Measurements from ENCODE around the gene GABBR1.

The GABBR1 gene

GRCh38 chr6:29624520-29624961 lies 8.4 kb downstream of the GABBR1 start:
- Histone ChIP-seq H3K27ac (ENCODE audit: poor library complexity, severe bottlenecking) (no peak overlapping the region), H3K36me3 (ENCODE audit: low read depth) (peaks cover 33% of the 10 kb centered on the region)
- ATAC-seq (ENCODE audit: low read depth): no peak

GRCh38 chr6:29620630-29621029 lies 12.4 kb downstream of the GABBR1 start:
- TF ChIP-seq, protein P1, sequence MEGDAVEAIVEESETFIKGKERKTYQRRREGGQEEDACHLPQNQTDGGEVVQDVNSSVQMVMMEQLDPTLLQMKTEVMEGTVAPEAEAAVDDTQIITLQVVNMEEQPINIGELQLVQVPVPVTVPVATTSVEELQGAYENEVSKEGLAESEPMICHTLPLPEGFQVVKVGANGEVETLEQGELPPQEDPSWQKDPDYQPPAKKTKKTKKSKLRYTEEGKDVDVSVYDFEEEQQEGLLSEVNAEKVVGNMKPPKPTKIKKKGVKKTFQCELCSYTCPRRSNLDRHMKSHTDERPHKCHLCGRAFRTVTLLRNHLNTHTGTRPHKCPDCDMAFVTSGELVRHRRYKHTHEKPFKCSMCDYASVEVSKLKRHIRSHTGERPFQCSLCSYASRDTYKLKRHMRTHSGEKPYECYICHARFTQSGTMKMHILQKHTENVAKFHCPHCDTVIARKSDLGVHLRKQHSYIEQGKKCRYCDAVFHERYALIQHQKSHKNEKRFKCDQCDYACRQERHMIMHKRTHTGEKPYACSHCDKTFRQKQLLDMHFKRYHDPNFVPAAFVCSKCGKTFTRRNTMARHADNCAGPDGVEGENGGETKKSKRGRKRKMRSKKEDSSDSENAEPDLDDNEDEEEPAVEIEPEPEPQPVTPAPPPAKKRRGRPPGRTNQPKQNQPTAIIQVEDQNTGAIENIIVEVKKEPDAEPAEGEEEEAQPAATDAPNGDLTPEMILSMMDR (IDR thresholded peaks at IDR 0.05; ENCODE audit: poor library complexity, severe bottlenecking): no peak
- H3K36me3 ChIP-seq (ENCODE audit: low read depth): peaks cover 57% of the 10 kb centered on the region
- H3K27ac ChIP-seq (ENCODE audit: poor library complexity, severe bottlenecking): no peak overlapping the region
- no peak for ATAC-seq (ENCODE audit: low read depth)
- H3K9me3 ChIP-seq (ENCODE audit: severe bottlenecking): no peaks in the 10 kb centered on the region
- no peaks in the 10 kb centered on the region for H3K27me3 ChIP-seq (ENCODE audit: insufficient read depth, poor library complexity, severe bottlenecking)
- H3K4me3 ChIP-seq (ENCODE audit: severe bottlenecking): no peak overlapping the region
- H3K4me1 ChIP-seq (ENCODE audit: insufficient read depth, poor library complexity, severe bottlenecking): no peaks in the 10 kb centered on the region
- no peak for DNase-seq (ENCODE audit: low spot score)

More at GRCh38 chr6:29624520-29624961, 8.4 kb downstream of the GABBR1 start:
- H3K4me1 ChIP-seq (ENCODE audit: insufficient read depth, poor library complexity, severe bottlenecking): peaks cover 3% of the 10 kb centered on the region
- H3K4me3 ChIP-seq (ENCODE audit: severe bottlenecking): no peak overlapping the region
- DNase-seq (ENCODE audit: low spot score): no peak
- no peaks in the 10 kb centered on the region for H3K9me3 ChIP-seq (ENCODE audit: severe bottlenecking)
- no peaks in the 10 kb centered on the region for H3K27me3 ChIP-seq (ENCODE audit: insufficient read depth, poor library complexity, severe bottlenecking)
- TF ChIP-seq, protein P1 (IDR thresholded peaks at IDR 0.05; ENCODE audit: poor library complexity, severe bottlenecking): no peak

DNA sequence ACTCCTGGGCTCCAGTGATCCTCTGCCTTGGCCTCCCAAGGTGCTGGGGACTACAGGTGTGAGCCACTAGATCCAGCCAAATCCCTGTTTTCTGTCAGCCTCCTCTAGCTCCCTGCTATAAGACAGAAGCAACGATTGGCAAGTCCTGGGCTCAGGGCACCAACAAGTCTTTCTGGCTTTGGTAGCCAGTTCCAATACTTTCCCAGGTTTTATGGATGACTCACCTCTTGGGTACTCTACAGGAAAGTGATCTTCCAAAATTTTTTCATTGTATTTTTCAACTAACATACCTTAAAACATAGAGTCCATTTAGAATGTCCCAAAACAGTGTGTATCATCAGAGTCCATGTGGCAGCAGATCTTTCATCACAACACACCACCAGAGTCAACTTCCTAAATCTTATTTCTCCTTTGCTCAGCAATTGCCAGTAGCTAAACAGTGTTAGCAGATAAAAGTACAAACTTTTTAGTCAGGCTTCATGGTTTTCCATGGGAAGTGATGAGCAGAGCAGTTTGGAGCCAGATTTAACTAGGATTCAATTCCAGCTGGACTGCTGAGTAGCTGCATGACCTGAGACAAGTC lies 13.3 kb downstream of the GABBR1 start:
- ATAC-seq (ENCODE audit: low read depth): no peak
- no peaks in the 10 kb centered on the region for H3K27me3 ChIP-seq (ENCODE audit: insufficient read depth, poor library complexity, severe bottlenecking)
- H3K27ac ChIP-seq (ENCODE audit: poor library complexity, severe bottlenecking): no peak overlapping the region
- no peak for DNase-seq (ENCODE audit: low spot score)
- TF ChIP-seq, protein P1 (IDR thresholded peaks at IDR 0.05; ENCODE audit: poor library complexity, severe bottlenecking): no peak
- no peaks in the 10 kb centered on the region for H3K9me3 ChIP-seq (ENCODE audit: severe bottlenecking)
- no peak overlapping the region for H3K4me3 ChIP-seq (ENCODE audit: severe bottlenecking)
- peaks cover 57% of the 10 kb centered on the region for H3K36me3 ChIP-seq (ENCODE audit: low read depth)
- H3K4me1 ChIP-seq (ENCODE audit: insufficient read depth, poor library complexity, severe bottlenecking): no peaks in the 10 kb centered on the region

- no peak overlapping the region for H3K27ac ChIP-seq (ENCODE audit: poor library complexity, severe bottlenecking)
- H3K9me3 ChIP-seq (ENCODE audit: severe bottlenecking): no peaks in the 10 kb centered on the region
- H3K27me3 ChIP-seq (ENCODE audit: insufficient read depth, poor library complexity, severe bottlenecking): no peaks in the 10 kb centered on the region
- DNase-seq (ENCODE audit: low spot score) (no peak), ATAC-seq (ENCODE audit: low read depth) (no peak; the same call in 2 of the 3 replicates)
- TF ChIP-seq, protein P1 (IDR thresholded peaks at IDR 0.05; ENCODE audit: poor library complexity, severe bottlenecking): no peak
- H3K4me3 ChIP-seq (ENCODE audit: severe bottlenecking): no peak overlapping the region
- H3K4me1 ChIP-seq (ENCODE audit: insufficient read depth, poor library complexity, severe bottlenecking): no peaks in the 10 kb centered on the region
- peaks cover 65% of the 10 kb centered on the region for H3K36me3 ChIP-seq (ENCODE audit: low read depth)
Measured at GRCh38 chr6:29617782-29618554, 15.0 kb downstream of the GABBR1 start.

DNA sequence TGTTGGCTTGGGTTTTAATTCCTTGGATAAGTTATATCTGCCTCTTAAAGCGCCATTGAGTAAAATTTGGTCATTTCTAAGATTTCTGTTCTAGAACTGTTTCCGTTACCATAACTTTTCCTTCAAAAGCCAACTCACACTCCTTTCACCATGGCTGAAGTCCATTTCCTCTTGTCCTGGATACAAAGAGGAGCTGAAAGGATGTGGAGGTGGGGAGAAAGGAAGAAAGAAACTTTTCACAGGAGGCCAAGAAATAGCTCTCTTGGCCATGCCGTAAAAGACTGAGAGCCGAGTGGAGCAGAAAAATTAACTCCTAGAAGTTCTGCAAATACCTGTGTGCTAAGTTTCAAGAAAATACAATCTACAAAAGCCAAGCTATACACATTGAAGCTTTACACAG lies 21.6 kb downstream of the GABBR1 start:
- no peak overlapping the region for H3K27ac ChIP-seq (ENCODE audit: poor library complexity, severe bottlenecking)
- H3K36me3 ChIP-seq (ENCODE audit: low read depth): peaks cover 61% of the 10 kb centered on the region
- ATAC-seq (ENCODE audit: low read depth) (no peak), DNase-seq (ENCODE audit: low spot score) (no peak)
- H3K9me3 ChIP-seq (ENCODE audit: severe bottlenecking): no peaks in the 10 kb centered on the region
- TF ChIP-seq, protein P1 (IDR thresholded peaks at IDR 0.05; ENCODE audit: poor library complexity, severe bottlenecking): no peak
- no peaks in the 10 kb centered on the region for H3K27me3 ChIP-seq (ENCODE audit: insufficient read depth, poor library complexity, severe bottlenecking)
- H3K4me3 ChIP-seq (ENCODE audit: severe bottlenecking): no peak overlapping the region
- H3K4me1 ChIP-seq (ENCODE audit: insufficient read depth, poor library complexity, severe bottlenecking): no peaks in the 10 kb centered on the region
